Kidney (tissue), 14 donors: ENCODE results near the gene BIN1. TPM values are rescaled to one million over a fixed set of nuclear protein-coding genes. Genes with fewer than 3 reads are reported as not detected.

ENCODE experiments used
- DNase-seq, 5 donors: peaks; one replicate each; pipeline ENCODE4 v3.0.0-alpha.2; 2013 to 2020
- FAIRE-seq: peaks from 2 replicates; lab custom pipeline; 2012; peaks lifted over from hg19 to GRCh38; lab: Jason Lieb, UNC
- H3K27ac ChIP-seq, 2 donors: one replicate each; pipeline ENCODE4 v1.7.0; 2013; ENCODE audit warnings: low read depth in 2 of 2, low read length in 2 of 2, inconsistent platforms in 1 of 2
- H3K27me3 ChIP-seq: one replicate; pipeline ENCODE4 v1.7.1; 2013; ENCODE audit warnings: low read length, inconsistent platforms; ENCODE audit not compliant: control insufficient read depth, insufficient read depth
- H3K36me3 ChIP-seq, 3 donors: one replicate each; pipeline versions ENCODE4 v1.7.0 to v1.7.1; 2013; ENCODE audit warnings: low read length in 3 of 3, control low read depth in 1 of 3, inconsistent platforms in 1 of 3; ENCODE audit not compliant: insufficient read depth in 3 of 3, control insufficient read depth in 2 of 3
- H3K4me1 ChIP-seq, 3 donors: one replicate each; pipeline versions ENCODE4 v1.7.0 to v1.7.1; 2013; ENCODE audit warnings: low read length in 3 of 3, inconsistent platforms in 1 of 3, low read depth in 1 of 3; ENCODE audit not compliant: control insufficient read depth in 2 of 3, insufficient read depth in 2 of 3
- H3K4me3 ChIP-seq, 3 donors: one replicate each; pipeline versions ENCODE4 v1.7.0 to v1.8.1; 2013; ENCODE audit warnings: low read length in 3 of 3, control low read depth in 1 of 3, inconsistent platforms in 1 of 3
- H3K9ac ChIP-seq, 3 donors: one replicate each; pipeline versions ENCODE4 v1.7.0 to v1.7.1; 2013; ENCODE audit warnings: low read length in 3 of 3, control low read depth in 1 of 3, inconsistent platforms in 1 of 3
- H3K9me3 ChIP-seq, 3 donors: one replicate each; pipeline versions ENCODE4 v1.7.0 to v1.7.1; 2013; ENCODE audit warnings: low read length in 3 of 3, control low read depth in 1 of 3, inconsistent platforms in 1 of 3; ENCODE audit not compliant: control insufficient read depth in 2 of 3, insufficient read depth in 1 of 3
- intact Hi-C: fragments of 100-400 bp; cut with DNase I; formaldehyde crosslinking; loops from one replicate; pipeline ENCODE4 v1.11.1; 2022
- polyA plus RNA-seq: library from polyadenylated mRNA; stranded (reverse); fragments of 350-450 nt; fragmentation: Illumina TruSeq; extraction: RNeasy Lipid Tissue Mini Kit (QIAGEN cat#74804); gene quantifications from one replicate; pipeline ENCODE4 v1.2.3, GENCODE V29; 2014; ENCODE audit warnings: low read depth, low replicate concordance; ENCODE audit not compliant: insufficient read depth
- total RNA-seq: library from RNA; stranded (reverse); fragmentation: NEBNext Ultra II Directional; extraction: Animal tissue kit (Norgen Biotek cat#: 25700); gene quantifications from one replicate; pipeline ENCODE4 v1.2.1, GENCODE V29; 2021
- TF ChIP-seq, protein P1 (sequence below): IDR thresholded peaks from 3 replicates; pipeline ENCODE4 v1.5.1; 2012; ENCODE audit warnings: mild to moderate bottlenecking, moderate library complexity, borderline replicate concordance; ENCODE audit not compliant: insufficient read depth; ENCODE audit errors: extremely low read depth
- donor health status: control.
- donor health status: control.
- donor health status: control.
- donor health status: control.
- donor health status: control.
- donor health status: DM: yes; HTN: yes; CAD: no.
- donor health status: Normal renal cell carcinoma (clear cell type).

Gene BIN1
- total and polyA plus RNA-seq, 2 donors from 2014 or later: 121 to 167 TPM

DNA sequence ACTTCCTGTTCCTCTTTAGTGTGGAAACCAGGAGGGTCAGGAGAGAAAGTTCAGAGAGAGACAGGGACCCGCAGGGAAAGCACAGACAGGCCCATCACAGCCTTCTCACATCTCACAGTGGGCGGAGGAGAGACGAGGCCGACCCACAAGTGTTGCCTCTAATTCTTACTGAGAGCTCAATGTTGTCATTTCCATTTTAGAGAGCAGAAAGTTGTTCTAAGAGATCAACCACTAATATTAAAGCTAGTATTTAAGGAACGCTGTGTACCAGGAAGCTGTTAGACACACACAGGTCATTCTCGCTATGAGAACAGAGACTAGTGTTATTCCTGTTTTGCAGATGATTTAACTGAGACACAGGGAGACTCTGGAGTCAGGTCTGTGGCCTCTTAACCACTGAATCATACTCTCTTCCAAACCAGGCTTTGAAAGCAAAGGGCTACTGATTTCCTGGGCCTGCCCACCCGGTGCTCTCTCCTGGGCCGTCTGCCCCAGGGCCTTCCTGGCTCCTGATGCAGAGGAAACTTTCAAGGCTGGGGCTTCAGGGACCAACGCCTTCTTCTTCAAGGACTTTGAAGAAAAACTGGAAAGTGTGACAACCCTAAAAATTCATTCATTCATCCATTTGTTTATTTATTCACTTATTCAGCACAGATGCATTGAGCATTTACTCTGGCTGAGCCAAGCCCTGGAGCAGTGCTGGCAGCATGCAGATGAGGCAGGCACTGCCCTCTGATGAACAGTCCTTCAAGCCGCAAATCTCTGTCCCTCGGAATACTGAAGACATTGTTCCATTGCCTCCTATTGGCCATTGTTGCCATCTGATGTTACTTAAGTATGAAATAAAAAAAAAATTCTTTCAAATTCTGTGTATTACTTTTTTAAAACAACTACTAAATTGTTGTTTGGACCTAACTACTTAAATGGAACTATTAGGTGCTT lies 37.2 kb upstream of the BIN1 start:
- H3K9me3 ChIP-seq: no peaks in the 10 kb centered on the region
- H3K4me1 ChIP-seq: peaks cover 0 to 12% (median 10%) of the 10 kb centered on the region in 3 donors
- peak in 1 of 5 donors; percentile 58 for DNase-seq
- no peak overlapping the region for H3K4me3 ChIP-seq
- no peaks in the 10 kb centered on the region for H3K27me3 ChIP-seq
- intact Hi-C loops: no loop called here
- TF ChIP-seq, protein P1, sequence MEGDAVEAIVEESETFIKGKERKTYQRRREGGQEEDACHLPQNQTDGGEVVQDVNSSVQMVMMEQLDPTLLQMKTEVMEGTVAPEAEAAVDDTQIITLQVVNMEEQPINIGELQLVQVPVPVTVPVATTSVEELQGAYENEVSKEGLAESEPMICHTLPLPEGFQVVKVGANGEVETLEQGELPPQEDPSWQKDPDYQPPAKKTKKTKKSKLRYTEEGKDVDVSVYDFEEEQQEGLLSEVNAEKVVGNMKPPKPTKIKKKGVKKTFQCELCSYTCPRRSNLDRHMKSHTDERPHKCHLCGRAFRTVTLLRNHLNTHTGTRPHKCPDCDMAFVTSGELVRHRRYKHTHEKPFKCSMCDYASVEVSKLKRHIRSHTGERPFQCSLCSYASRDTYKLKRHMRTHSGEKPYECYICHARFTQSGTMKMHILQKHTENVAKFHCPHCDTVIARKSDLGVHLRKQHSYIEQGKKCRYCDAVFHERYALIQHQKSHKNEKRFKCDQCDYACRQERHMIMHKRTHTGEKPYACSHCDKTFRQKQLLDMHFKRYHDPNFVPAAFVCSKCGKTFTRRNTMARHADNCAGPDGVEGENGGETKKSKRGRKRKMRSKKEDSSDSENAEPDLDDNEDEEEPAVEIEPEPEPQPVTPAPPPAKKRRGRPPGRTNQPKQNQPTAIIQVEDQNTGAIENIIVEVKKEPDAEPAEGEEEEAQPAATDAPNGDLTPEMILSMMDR: no peak
- no peak for FAIRE-seq
- H3K36me3 ChIP-seq: no peaks in the 10 kb centered on the region
- H3K9ac ChIP-seq: no peak overlapping the region
- H3K27ac ChIP-seq: peak overlapping the region; percentile 20 to 70

DNA sequence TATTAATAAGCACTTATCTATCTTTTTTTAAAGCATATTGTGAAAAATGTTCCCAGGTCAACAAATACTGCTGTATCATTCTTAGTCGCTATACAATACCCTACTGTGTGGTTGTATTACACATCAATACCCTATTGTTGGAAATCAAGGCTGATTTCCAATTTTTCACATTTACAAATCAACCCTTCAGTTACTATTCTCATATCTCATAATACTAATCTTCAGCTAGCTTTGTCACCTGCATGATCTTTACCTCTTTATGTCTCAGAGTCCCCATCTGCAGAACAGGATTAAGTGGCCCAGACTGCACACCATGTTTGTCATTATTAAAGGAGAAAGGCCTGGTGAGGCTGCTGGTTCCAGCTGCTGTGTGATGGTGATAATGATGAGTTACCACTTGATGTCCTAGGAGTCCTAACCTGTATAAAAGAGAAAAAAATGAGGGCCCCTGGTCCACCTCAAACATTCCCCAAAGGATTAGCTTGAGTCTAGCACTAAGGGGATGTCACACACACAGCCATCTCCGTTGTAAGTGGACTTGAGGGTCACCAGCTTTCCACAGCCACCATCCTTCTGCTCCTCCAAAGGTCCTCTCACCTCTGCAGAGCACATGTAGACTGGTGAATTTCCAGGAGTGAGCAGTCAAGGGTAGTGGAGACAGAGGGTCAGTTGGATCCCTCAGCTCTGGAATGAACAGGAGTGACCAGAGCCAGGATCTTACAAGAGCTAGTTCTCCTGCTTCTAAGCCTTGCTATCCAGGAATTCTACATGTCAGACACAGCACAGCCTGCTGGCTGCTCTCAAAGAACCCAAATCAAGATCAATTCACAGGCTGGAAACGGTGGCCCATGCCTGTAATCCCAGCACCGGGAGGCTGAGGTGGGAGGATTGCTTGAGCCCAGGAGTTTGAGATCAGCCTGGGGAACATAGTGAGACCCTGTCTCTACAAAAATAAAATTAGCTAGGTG lies 36.0 kb upstream of the BIN1 start:
- H3K27ac ChIP-seq: peak overlapping the region in 1 of 2 donors; percentile 57
- intact Hi-C loops: no loop called here
- FAIRE-seq: no peak
- TF ChIP-seq, protein P1: no peak
- H3K27me3 ChIP-seq: no peaks in the 10 kb centered on the region
- H3K4me3 ChIP-seq: no peak overlapping the region
- H3K9me3 ChIP-seq: no peaks in the 10 kb centered on the region
- H3K36me3 ChIP-seq: no peaks in the 10 kb centered on the region
- peak in 1 of 5 donors; percentile 12 for DNase-seq
- H3K9ac ChIP-seq: no peak overlapping the region
- H3K4me1 ChIP-seq: peaks cover 0 to 17% (median 10%) of the 10 kb centered on the region in 3 donors

DNA sequence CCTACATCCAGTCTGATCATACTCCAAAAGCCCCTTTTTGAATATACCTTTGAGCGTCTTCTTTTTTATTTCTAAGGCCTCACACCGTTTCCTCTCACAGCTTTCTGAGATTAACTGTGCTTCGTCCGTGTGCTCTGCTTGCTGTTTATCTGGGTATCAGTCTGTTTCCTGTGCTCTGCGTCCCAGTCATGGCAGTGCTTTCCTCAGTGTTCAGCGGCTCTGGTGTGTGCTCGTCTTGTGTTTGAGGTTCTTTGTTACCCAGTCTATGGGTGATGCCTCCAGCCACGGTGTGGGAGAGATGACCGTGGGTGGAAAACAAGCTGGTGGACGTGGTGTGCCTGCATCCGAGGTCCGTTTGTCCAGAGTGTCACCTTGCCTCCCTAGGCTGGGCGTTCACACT lies 33.6 kb upstream of the BIN1 start:
- Histone ChIP-seq H3K27me3 (no peaks in the 10 kb centered on the region), H3K27ac (no peak overlapping the region), H3K4me3 (no peak overlapping the region), H3K4me1 (peaks cover 0 to 35% (median 18%) of the 10 kb centered on the region in 3 donors), H3K9ac (no peak overlapping the region), H3K36me3 (no peaks in the 10 kb centered on the region), H3K9me3 (no peaks in the 10 kb centered on the region)
- TF ChIP-seq, protein P1: no peak
- DNase-seq (peak in 1 of 5 donors; percentile 17), FAIRE-seq (no peak)
- intact Hi-C loops: no loop called here
